GM18907 (cell line): ENCODE measurements around the gene ZNF138.
"Not testable (repeated sequence)": the region's sequence is repeated elsewhere in the genome, so short reads cannot be mapped to it uniquely, and the experiment has no call there.

Source experiments
- ATAC-seq: cut with Tn5 transposase; IDR thresholded peaks from one replicate; pipeline ENCODE4 v1.9.1; 2021; ENCODE audit warnings: mild to moderate bottlenecking, moderate library complexity; ENCODE audit not compliant: unreplicated experiment

Gene ZNF138

DNA sequence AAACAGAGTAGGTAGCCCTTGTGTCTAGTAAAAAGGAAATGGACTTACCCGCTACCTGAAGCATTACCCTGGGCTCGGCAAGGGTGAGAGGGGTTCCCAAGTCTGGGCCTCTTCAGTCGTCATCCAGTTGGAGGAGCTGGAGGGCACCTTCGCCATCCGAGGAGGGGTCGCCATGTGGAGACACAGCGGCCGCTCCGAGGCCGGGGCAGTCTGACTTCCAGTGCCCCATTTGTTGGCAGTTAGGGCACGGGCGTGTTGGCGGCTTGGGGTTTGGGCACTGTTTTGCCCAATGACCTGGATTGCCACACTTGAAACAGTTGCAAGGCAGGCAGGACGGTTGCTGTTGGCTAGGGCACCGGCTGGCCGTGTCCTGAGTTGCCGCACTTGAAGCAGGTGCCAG lies 43.8 kb downstream of the ZNF138 start:
- not testable (repeated sequence) for ATAC-seq

- ATAC-seq = no peak
Measured at GRCh38 chr7:64838691-64839090, 44.5 kb downstream of the ZNF138 start.

DNA sequence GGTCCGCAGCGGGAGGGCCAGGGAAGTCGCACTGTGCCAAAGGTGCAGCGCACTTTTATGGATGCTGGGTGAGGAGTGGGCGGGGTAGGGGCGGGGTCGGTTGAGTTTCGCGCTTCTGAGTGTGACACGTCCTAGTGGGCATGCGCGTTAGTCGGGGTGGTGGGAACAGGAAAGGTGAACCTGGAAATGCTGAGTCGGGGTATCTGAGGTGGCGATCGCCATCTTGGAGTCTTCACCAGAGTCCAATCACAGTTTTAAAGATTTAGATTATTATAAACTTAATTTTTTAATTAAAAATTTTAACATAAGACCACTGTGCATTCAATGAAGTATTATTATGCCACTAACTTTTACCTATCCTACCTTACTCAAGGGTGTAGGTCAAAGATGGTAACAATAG lies 45.7 kb downstream of the ZNF138 start:
- no peak for ATAC-seq

DNA sequence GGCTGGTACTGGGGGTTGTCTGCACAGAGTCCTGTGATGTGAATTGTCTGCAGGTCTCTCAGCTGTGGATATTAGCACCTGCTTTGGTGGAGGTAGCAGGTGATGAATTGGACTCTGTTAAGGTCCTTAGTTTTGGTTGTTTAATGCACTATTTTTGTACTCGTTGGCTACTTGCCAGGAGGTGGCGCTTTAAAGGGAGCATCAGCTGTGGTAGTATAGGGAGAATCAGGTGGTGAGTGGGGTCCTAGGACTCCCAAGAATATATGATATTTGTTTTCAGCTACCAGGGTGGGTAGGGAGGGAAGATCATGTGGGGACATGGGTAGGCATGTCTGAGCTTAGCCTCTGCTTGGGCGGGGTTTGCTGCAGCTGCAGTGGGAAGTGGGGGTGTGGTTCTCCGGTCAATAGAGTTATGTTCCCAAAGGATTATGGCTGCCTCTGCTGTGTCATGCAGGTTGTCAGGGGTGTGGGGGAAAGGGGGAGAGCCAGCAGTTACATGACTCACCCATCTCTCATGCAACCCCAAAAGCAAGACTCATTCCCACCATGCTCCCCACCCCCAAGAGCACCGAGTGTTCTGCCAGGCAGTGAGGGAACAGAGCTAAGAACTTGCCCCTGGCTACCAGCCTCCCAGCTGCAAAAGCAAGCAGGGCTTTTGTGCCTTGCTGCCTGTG lies 55.2 kb downstream of the ZNF138 start:
- no peak for ATAC-seq

DNA sequence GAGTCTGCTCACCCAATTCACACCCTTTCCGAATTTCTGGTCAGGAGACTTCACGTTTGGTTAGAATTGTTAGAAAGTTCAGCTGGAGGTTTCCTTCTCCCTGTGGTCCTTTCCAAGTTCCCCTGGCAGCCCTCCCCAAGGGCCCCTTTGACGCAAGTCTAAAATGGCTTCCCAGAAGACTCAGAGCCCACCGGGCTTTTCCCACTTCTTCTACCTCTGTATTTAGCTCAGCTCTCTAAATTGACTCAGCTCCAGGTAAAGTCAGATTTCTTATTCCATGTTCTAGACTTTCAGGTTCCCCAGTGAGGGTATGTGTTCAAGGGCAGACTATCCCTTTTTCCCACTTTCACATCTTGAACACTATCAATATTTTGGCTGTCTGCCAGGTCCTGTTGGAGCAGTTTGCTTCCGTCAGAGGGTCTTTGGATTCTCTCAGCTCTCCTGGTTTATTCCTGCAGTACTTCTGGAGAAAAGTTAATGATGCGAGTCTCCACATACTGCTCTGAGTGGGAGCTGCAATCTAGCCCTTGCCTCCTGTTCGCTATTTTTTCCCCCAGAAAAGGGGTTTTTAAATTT lies 55.8 kb downstream of the ZNF138 start:
- ATAC-seq = no peak

DNA sequence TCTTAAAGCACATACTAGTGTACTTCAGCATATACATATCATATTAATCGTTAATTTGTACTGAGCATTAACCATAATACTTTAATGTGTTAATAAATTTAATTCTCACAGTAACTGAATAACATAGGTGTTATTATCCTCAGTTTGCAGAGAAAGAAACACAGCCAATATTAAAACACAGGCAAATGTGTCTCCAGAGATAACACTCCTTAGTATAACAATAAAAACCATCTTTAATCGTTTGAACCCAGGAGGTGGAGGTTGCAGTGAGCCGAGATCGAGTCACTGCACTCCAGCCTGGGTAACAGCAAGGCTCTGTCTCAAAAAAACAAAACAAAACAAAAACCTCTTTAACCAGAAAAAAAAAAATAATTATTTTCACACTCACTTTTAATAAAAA lies 59.5 kb downstream of the ZNF138 start:
- no peak for ATAC-seq

DNA sequence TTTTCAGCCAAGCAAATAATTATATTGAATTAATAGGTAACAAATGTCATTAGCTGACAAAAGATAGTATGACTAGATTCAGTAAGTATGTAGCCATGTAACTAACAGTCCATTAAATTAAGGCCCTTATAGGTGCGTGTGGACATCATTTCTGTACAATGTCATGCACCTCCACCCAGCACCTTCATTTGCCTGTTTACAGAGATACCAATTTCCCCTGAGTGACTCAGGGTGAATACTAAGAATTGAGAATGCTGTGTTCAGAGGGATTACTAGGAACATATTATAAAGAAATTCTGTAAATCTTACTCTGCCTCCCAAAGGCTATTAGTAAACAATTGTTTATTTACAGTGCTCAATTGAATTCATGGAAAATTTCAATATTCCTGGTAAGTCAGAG lies 60.7 kb downstream of the ZNF138 start:
- no peak for ATAC-seq

- ATAC-seq = no peak
Measured at GRCh38 chr7:64863021-64863420, 68.8 kb downstream of the ZNF138 start.

- ATAC-seq = not testable (repeated sequence)
Measured at GRCh38 chr7:64863530-64863929, 69.3 kb downstream of the ZNF138 start.

GRCh38 chr7:64863969-64864368 lies 69.7 kb downstream of the ZNF138 start:
- ATAC-seq = no peak

DNA sequence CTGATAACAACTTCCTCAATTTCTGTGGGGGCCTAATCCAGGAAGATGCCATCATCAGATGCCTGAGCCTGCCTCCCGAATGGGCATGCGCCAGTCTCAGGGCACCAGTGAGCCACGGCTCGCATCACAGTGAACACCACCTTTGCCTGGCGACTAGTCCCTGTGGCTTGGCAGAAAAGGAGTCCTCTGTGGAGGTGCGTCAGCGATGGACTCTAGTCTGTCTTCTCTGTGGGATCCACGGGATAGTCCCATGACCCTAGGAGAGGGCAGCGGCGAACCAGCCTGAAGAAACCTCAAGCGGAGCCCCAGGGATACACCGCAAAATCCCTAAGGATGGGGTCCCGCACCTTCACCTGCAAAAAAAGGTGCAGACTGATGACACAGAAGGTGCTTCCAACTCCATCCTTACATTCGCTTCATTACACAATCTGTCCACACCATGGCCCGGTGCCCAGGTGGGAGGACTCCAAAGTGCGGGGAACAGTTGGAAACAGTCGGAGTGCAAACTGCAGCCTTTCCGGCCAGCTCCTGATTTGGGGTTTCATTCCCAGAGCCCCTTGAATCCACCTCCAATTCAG lies 73.7 kb downstream of the ZNF138 start:
- ATAC-seq = no peak

- no peak for ATAC-seq
Measured at GRCh38 chr7:64868499-64868898, 74.3 kb downstream of the ZNF138 start.

- ATAC-seq = no peak
Measured at GRCh38 chr7:64869121-64869725, 75.0 kb downstream of the ZNF138 start.

DNA sequence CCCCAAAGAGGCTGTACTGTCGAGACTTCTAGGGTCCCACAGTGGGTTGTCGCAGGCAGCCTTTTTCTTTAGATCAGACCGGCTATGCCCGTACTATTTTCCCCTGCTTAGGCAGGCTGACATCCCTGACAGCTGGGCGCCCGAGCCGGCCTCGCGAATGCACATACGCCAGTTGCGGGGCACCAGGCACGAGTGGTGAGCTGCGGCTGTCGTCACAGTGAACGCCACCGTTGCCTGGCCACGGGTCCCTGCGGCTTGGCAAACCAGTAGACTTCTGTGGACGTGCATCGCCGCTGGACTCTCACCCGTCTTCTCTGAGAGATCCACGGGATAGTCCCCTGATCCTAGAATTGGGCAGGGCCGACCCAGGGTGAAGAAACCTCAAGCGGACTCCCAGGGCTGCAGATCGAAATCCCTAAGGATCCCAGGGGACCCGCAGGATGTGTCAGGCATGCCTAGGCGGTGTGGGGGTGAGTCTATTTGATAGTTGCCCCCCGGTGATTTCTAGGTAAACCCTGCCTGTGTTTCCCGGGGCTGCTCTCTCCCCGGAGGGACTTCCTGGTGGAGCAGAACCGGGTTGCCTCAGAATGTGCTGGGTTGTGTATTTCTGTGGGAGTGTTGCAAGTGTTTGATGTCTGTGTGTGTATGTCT lies 75.8 kb downstream of the ZNF138 start:
- ATAC-seq = no peak

- no peak for ATAC-seq
Measured at GRCh38 chr7:64870656-64871055, 76.4 kb downstream of the ZNF138 start.

- ATAC-seq = no peak
Measured at GRCh38 chr7:64871761-64872160, 77.5 kb downstream of the ZNF138 start.

DNA sequence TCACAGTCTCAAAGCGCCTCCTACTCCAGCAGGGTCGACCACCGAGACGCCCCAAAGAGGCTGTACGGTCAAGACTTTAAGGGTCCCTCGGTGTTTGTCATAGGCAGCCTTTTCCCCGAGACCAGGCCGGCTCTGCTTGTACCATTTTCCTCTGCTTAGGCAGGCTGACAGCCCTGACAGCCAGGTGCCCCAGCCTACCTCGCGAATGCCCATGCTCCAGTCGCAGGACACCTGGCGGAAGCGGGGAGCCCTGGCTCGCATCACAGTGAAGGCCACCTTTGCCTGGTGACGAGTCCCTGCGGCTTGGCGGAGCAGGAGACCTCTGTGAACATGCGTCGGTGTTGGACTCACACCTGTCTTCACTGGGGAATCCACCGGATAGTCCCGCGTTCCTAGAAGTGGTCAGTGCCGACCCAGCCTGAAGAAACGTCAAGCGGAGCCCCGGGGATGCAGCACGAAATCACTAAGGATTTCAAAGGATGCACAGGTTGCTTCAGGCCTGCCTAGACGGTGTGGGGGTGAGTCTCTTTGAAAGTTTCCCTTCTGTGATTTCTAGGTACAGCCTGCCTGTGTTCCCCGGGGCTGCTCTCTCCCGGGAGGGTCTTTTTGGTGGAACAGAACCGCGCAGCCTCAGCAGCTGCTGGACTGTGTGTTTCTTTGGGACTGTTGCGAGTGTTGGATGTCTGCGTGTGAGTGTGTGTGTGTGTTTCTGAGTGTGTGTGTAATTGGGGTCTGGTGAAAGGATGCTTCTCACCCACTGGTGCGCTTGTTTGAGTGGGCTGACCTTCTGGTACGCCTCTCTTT lies 78.3 kb downstream of the ZNF138 start:
- no peak for ATAC-seq

GRCh38 chr7:64873155-64873500 lies 78.9 kb downstream of the ZNF138 start:
- ATAC-seq = no peak

GRCh38 chr7:64873517-64873916 lies 79.3 kb downstream of the ZNF138 start:
- no peak for ATAC-seq

DNA sequence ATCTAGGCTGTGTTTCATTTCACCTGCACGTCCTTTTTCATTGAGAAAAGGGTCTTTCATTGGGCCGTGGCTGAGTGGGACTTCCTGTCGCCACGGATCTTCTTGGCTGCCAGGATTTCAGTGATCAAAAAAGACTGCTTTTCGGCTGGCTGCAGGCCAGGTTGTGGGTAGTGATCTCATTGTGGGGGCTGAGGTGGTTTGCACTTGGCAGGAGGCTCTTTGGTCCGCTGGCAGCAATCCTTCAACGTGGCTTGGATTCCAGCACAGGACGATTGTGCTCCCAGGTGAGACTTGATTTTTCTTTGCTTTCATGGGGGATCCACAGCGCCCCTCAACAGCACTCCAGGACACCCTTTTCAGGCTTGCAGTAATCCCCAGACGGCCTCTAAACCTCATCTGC lies 79.9 kb downstream of the ZNF138 start:
- ATAC-seq = no peak
